ENCODE results near the gene P3H2.

DNA sequence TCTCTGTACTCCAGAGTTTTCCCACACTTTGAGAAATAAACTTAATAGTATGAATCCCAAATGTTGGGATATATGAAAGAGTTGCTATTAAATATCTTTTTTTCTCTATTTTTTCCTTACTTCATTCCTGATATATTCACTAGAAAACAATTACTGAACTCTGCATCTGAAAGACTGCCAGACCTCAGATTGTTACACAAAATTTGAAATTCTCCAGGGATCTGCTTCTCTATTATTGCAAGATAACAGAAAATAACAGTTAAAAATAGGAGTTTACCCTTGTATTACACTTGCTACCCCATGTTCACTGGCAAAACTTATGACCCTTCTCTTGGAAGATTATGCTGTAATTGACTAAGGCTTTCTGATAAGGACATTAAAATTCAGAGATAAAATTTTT, 11.7 kb upstream of the P3H2 start:
- TF ChIP-seq CTCF (IDR thresholded peaks at IDR 0.05 in 2 of 3, conservative IDR thresholded peaks at IDR 0.05 in 1 of 3; ENCODE audit: borderline replicate concordance in 1 of 3, insufficient read depth in 1 of 3, low read depth in 2 of 3, low read length in 2 of 3) (no peak), EZH2phosphoT487 (IDR thresholded peaks at IDR 0.05; ENCODE audit: borderline replicate concordance) (no peak), FOSL1 (IDR thresholded peaks at IDR 0.05; ENCODE audit: low read depth) (no peak), POLR2A (IDR thresholded peaks at IDR 0.05; ENCODE audit: borderline replicate concordance, extremely low read depth, insufficient read depth, insufficient read length) (no peak)

All from HCT116 (cell line).